Measurements from ENCODE around the gene CREB3L4.
"Not testable (repeated sequence)": the region's sequence is repeated elsewhere in the genome, so short reads cannot be mapped to it uniquely, and the experiment has no call there.

CREB3L4 gene

GRCh38 chr1:153995202-153995601 is 27.5 kb downstream of the CREB3L4 start:
- no peak for TF ChIP-seq CTCF (IDR thresholded peaks at IDR 0.05; ENCODE audit: low read depth, low read length)
- in situ Hi-C loops (cut with HindIII; ENCODE audit: low sequenced_read_pairs): no loop called here
- no peak overlapping the region for H3K4me3 ChIP-seq (ENCODE audit: low read depth, low read length)
- DNase-seq (ENCODE audit: low read depth, low spot score): no peak

- in situ Hi-C loops (cut with HindIII; ENCODE audit: low sequenced_read_pairs): no loop called here
Measured at GRCh38 chr1:153995640-153996039, 27.9 kb downstream of the CREB3L4 start.

GRCh38 chr1:153996882-153997281 is 29.2 kb downstream of the CREB3L4 start:
- H3K4me3 ChIP-seq (ENCODE audit: low read depth, low read length); DNase-seq (ENCODE audit: low read depth, low spot score); in situ Hi-C loops (cut with HindIII; ENCODE audit: low sequenced_read_pairs): not testable (repeated sequence)

More at GRCh38 chr1:153995640-153996039, 27.9 kb downstream of the CREB3L4 start:
- DNase-seq (ENCODE audit: low read depth, low spot score): no peak
- no peak overlapping the region for H3K4me3 ChIP-seq (ENCODE audit: low read depth, low read length)
- TF ChIP-seq CTCF (IDR thresholded peaks at IDR 0.05; ENCODE audit: low read depth, low read length): no peak

- no peak overlapping the region for H3K4me3 ChIP-seq (ENCODE audit: low read depth, low read length)
- in situ Hi-C loops (cut with HindIII; ENCODE audit: low sequenced_read_pairs): no loop called here
- DNase-seq (ENCODE audit: low read depth, low spot score): no peak
- no peak for TF ChIP-seq CTCF (IDR thresholded peaks at IDR 0.05; ENCODE audit: low read depth, low read length)
Measured at GRCh38 chr1:154000420-154000819, 32.7 kb downstream of the CREB3L4 start.

GRCh38 chr1:154006136-154006535 is 38.4 kb downstream of the CREB3L4 start:
- no peak overlapping the region for H3K4me3 ChIP-seq (ENCODE audit: low read depth, low read length)
- in situ Hi-C loops (cut with HindIII; ENCODE audit: low sequenced_read_pairs): no loop called here
- TF ChIP-seq CTCF (IDR thresholded peaks at IDR 0.05; ENCODE audit: low read depth, low read length): no peak
- peak; percentile 78 for DNase-seq (ENCODE audit: low read depth, low spot score)

GRCh38 chr1:154012129-154012528 is 44.4 kb downstream of the CREB3L4 start:
- H3K4me3 ChIP-seq (ENCODE audit: low read depth, low read length): no peak overlapping the region
- DNase-seq (ENCODE audit: low read depth, low spot score): no peak
- no peak for TF ChIP-seq CTCF (IDR thresholded peaks at IDR 0.05; ENCODE audit: low read depth, low read length)
- in situ Hi-C loops (cut with HindIII; ENCODE audit: low sequenced_read_pairs): no loop called here

GRCh38 chr1:154012543-154012942 is 44.8 kb downstream of the CREB3L4 start:
- DNase-seq (ENCODE audit: low read depth, low spot score); H3K4me3 ChIP-seq (ENCODE audit: low read depth, low read length); in situ Hi-C loops (cut with HindIII; ENCODE audit: low sequenced_read_pairs): not testable (repeated sequence)

Data from astrocyte of the spinal cord (primary cell).